ENCODE measurements around the gene IL23R.

The IL23R gene, protein sequence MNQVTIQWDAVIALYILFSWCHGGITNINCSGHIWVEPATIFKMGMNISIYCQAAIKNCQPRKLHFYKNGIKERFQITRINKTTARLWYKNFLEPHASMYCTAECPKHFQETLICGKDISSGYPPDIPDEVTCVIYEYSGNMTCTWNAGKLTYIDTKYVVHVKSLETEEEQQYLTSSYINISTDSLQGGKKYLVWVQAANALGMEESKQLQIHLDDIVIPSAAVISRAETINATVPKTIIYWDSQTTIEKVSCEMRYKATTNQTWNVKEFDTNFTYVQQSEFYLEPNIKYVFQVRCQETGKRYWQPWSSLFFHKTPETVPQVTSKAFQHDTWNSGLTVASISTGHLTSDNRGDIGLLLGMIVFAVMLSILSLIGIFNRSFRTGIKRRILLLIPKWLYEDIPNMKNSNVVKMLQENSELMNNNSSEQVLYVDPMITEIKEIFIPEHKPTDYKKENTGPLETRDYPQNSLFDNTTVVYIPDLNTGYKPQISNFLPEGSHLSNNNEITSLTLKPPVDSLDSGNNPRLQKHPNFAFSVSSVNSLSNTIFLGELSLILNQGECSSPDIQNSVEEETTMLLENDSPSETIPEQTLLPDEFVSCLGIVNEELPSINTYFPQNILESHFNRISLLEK

DNA sequence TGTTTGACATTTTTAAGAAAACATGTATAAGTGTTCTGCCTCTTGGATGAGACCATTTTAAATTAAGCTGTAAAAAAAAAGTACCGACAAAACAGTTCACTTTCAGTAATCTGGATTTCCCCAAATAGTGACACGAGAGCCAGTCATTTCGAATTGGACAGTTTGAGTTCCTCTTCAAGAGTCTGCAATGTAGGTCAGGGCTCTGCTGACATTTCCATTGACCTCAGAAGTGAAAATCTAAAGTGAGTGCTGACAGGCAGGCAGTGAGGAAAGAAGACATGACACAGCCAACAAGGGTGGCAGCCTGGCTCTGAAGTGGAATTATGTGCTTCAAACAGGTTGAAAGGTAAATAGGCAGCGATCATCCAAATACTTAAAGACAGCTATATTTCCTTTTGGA is at the start of gene IL23R:
IL23R (plus strand) TSS at position 259 of the 400 bp plus-strand sequence. CDS start 1,667 bp downstream, outside the sequence.
- Histone ChIP-seq H3K4me1 (peaks cover 6 to 13% (median 9%) of the 10 kb centered on the region in 10 experiments), H3K9ac (no peak within 1 kb of the TSS), H4K20me1 (no peaks in the 10 kb centered on the region), H3K36me3 (no peaks in the 10 kb centered on the region), H3K27ac (no peak within 1 kb of the TSS), H3K27me3 (no peaks in the 10 kb centered on the region), H3K9me3 (replicated peaks in 1 of 11) (peaks cover 0 to 8% (median 0%) of the 10 kb centered on the region in 11 experiments; a peak in 2 of 22 replicates), H3K4me2 (no peak within 1 kb of the TSS), H3K4me3 (no peak within 1 kb of the TSS)
- TF ChIP-seq Cebpa-rat (IDR thresholded peaks at IDR 0.05) = no peak

DNA sequence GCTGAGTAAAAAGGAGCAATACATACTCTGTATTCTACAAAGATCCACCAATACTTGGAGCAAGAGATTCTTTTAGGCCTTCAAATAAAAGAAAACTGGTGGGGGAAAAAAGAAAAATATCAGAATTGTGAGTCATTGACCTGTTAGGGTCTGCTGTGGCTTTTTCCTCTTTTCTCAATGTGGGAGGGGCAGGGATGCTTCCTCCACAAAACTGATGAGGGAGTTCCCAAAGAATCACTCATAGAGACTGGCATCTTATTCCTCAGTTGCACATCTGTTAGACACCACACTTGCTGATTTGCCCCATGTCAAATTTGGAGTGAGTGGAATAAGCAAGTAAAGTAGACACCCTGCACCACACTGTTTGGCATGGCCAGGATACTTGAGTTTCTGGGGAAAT is 48.1 kb upstream of the IL23R start:
- TF ChIP-seq Cebpa-rat (IDR thresholded peaks at IDR 0.05) = no peak
- Histone ChIP-seq H3K9ac (no peak overlapping the region), H3K4me3 (no peak overlapping the region), H3K27ac (no peak overlapping the region), H3K9me3 (replicated peaks in 1 of 11) (peaks cover 16 to 22% (median 18%) of the 10 kb centered on the region in 11 experiments), H3K27me3 (no peaks in the 10 kb centered on the region), H3K36me3 (peaks cover 0 to 3% (median 0%) of the 10 kb centered on the region in 11 experiments; a peak in 1 of 22 replicates), H3K4me2 (peak overlapping the region in 4 of 11 experiments; percentile 8 to 15 (median 11); a peak in 2 of 22 replicates), H3K4me1 (peaks cover 0 to 10% (median 2%) of the 10 kb centered on the region in 10 experiments; a peak in 12 of 20 replicates), H4K20me1 (no peaks in the 10 kb centered on the region)

DNA sequence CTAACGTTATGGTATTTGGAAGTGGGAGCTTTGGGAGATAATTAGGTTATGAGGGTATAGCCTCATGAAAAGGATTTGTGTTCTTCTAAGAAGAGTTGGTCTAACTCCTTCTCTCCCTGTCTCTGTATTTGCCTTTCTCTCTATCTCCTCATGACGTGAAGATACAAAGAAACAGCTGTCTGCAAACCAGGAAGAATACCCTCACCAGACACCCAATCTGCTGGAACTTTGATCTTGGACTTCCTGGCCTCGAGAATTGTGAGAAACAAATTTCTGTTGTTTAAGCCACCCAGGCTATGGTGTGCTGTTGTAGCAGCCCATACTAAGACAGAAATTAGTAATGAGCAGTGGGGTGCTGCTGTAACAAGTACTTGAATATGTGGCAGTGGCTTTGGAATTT is 47.6 kb upstream of the IL23R start:
- H3K4me3 ChIP-seq = no peak overlapping the region

DNA sequence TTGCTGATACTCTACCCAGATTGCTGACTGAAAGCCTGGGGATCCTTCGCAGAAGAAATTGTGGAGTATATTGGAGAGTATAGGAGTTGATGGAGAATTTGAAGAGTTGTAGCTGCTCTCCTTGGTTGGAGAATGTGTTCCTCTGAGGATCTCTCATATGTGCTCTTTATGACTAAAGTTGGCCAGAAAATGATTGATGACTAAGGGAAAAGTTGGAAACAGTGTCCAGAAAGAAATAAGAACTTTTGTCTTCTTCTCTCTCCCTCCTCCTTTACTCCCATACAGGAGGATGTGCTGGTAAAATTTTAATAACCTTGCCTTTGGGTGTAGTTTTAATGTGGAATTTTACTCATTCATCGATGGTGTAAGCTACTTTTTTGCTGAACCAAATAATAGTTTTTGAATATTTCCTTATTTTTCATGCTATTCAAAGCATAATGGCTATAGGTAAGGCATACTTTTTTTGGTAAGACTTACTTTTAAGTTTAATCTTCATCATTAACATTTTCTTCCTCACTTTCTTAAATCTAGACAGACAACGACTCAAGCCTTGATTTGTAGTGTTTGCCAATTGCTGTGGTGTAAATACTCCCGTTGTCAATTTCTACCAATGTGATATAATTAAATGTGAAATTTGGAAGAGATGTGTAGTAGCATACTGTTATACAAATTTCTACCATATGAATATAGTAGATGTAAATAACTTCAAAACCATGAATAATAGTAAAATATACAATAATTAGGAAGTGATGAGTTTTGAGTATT is 45.2 kb upstream of the IL23R start:
- Histone ChIP-seq H3K36me3 (no peaks in the 10 kb centered on the region), H3K4me2 (no peak overlapping the region), H3K27ac (no peak overlapping the region), H3K4me3 (no peak overlapping the region), H4K20me1 (no peaks in the 10 kb centered on the region), H3K4me1 (peaks cover 0 to 6% (median 2%) of the 10 kb centered on the region in 10 experiments; a peak in 5 of 20 replicates), H3K9ac (no peak overlapping the region), H3K9me3 (replicated peaks in 1 of 11) (peaks cover 0 to 5% (median 0%) of the 10 kb centered on the region in 11 experiments; a peak in 2 of 22 replicates), H3K27me3 (no peaks in the 10 kb centered on the region)
- no peak for TF ChIP-seq Cebpa-rat (IDR thresholded peaks at IDR 0.05)

More for the DNA sequence above, 47.6 kb upstream of the IL23R start:
- peaks cover 0 to 6% (median 0%) of the 10 kb centered on the region in 10 experiments; a peak in 2 of 20 replicates for H3K4me1 ChIP-seq
- H3K4me2 ChIP-seq = peak overlapping the region in 4 of 11 experiments; percentile 8 to 25 (median 11); a peak in 3 of 22 replicates
- no peaks in the 10 kb centered on the region for H3K27me3 ChIP-seq
- H4K20me1 ChIP-seq = no peaks in the 10 kb centered on the region
- H3K27ac ChIP-seq = no peak overlapping the region
- peaks cover 12 to 17% (median 13%) of the 10 kb centered on the region in 11 experiments for H3K9me3 ChIP-seq (replicated peaks in 1 of 11)
- H3K36me3 ChIP-seq = peaks cover 0 to 3% (median 0%) of the 10 kb centered on the region in 11 experiments; a peak in 1 of 22 replicates
- TF ChIP-seq Cebpa-rat (IDR thresholded peaks at IDR 0.05) = no peak
- no peak overlapping the region for H3K9ac ChIP-seq

DNA sequence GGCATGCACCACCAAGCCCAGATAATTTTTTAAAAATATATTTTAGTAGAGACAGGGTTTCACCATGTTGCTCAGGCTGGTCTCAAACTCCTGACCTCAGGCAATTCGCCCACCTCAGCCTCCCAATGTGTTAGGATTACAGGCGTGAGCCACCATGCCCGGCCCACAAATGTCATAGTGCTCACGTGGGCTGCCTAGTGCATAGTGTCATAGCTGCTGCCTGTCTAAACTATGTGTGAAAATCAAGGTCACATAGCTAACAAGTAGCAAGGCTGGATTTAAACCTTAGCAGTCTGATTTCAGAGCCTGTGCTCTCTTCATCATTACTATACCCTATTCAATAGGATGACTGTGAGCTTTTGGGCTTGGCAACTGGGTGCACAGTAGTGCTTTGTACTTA is 41.8 kb upstream of the IL23R start:
- no peaks in the 10 kb centered on the region for H3K36me3 ChIP-seq
- H3K9me3 ChIP-seq (replicated peaks in 1 of 11) = peaks cover 0 to 5% (median 0%) of the 10 kb centered on the region in 11 experiments; a peak in 2 of 22 replicates
- no peak overlapping the region for H3K9ac ChIP-seq
- no peaks in the 10 kb centered on the region for H4K20me1 ChIP-seq
- no peak overlapping the region for H3K4me2 ChIP-seq
- no peak for TF ChIP-seq Cebpa-rat (IDR thresholded peaks at IDR 0.05)
- H3K4me3 ChIP-seq = no peak overlapping the region
- H3K4me1 ChIP-seq = peaks cover 0 to 8% (median 0%) of the 10 kb centered on the region in 10 experiments; a peak in 3 of 20 replicates
- H3K27me3 ChIP-seq = no peaks in the 10 kb centered on the region
- H3K27ac ChIP-seq = no peak overlapping the region

DNA sequence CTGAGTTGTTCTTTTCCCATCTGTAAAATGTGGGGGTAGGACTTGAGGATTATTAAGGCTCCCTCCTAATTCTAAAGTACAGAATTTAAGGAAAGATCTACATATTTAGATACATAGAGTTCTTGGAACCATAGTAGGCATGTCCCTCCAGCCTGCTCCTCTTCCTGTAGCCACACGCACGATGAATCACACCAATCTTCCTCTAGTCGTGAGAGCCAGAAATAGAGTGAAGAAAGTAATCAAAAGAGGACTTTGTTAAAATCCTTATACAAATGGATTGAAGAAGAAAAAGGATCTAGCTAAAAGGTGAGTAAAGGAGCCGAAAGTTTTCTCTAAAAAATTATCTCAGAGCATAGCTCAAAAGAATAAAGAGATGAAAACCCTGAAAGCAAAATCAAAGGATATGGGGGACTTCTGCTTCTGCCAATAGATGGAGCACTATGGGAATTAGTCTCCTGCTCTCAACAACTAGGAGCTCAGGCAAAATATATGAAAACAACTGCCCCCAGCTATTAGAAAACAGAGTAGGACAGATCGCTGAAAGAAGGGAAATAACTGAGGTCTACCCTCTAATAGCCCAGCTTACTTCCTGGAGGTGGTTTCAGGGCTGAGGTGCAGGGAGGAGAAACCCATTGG is 40.0 kb upstream of the IL23R start:
- Histone ChIP-seq H3K4me1 (peaks cover 0 to 8% (median 0%) of the 10 kb centered on the region in 10 experiments; a peak in 3 of 20 replicates), H4K20me1 (no peaks in the 10 kb centered on the region), H3K9ac (no peak overlapping the region), H3K27me3 (no peaks in the 10 kb centered on the region), H3K4me2 (peak overlapping the region in 1 of 11 experiments; percentile 8; a peak in 1 of 22 replicates), H3K4me3 (no peak overlapping the region), H3K9me3 (replicated peaks in 1 of 11) (no peaks in the 10 kb centered on the region), H3K36me3 (no peaks in the 10 kb centered on the region), H3K27ac (no peak overlapping the region)
- no peak for TF ChIP-seq Cebpa-rat (IDR thresholded peaks at IDR 0.05)

DNA sequence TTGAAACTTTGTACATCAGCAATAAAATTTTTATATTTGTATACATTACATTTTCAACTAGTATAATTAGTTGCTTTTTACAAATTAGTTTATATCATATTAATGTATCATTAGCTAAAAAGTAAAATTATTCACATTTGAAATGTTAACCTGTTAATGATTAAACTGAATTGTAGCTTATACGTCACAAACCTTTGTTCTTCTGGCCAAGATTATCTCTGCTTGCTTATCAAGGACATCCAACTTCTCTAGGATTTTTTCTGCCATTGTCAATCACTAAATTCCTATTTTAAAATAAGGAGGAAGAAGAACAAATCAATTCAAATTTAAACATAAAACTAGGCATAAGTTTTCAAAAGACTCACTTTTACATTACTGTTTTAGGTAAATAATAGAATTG is 39.3 kb upstream of the IL23R start:
- Histone ChIP-seq H3K4me3 (no peak overlapping the region), H3K9me3 (replicated peaks in 1 of 11) (no peaks in the 10 kb centered on the region), H3K9ac (no peak overlapping the region), H3K27ac (no peak overlapping the region), H3K4me2 (no peak overlapping the region), H3K27me3 (no peaks in the 10 kb centered on the region), H3K4me1 (peaks cover 0 to 8% (median 0%) of the 10 kb centered on the region in 10 experiments; a peak in 3 of 20 replicates), H4K20me1 (no peaks in the 10 kb centered on the region), H3K36me3 (no peaks in the 10 kb centered on the region)
- TF ChIP-seq Cebpa-rat (IDR thresholded peaks at IDR 0.05) = no peak

DNA sequence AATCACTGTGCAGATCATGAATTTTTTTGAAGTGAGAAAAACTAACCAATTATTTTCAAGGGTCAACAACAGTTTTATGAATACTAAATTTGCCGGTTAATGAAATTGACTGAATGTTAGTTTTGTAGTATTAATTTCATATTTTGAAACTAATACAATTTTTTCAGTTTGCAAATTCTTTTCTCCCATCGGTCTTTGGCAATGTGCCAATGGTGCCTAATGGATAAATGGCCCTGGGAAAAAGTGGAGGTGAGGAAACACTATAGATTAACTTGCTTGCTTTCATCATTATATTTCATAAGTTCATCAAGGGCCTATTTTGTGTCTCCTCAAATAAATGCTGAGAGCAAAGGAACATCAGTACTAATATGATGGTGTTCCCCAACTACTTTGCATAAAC is 35.6 kb upstream of the IL23R start:
- no peak for TF ChIP-seq Cebpa-rat (IDR thresholded peaks at IDR 0.05)
- Histone ChIP-seq H3K4me3 (no peak overlapping the region), H4K20me1 (no peaks in the 10 kb centered on the region), H3K27me3 (no peaks in the 10 kb centered on the region), H3K4me2 (no peak overlapping the region), H3K4me1 (peaks cover 0 to 8% (median 0%) of the 10 kb centered on the region in 10 experiments; a peak in 3 of 20 replicates), H3K27ac (no peak overlapping the region), H3K9ac (no peak overlapping the region), H3K9me3 (replicated peaks in 1 of 11) (peaks cover 0 to 10% (median 6%) of the 10 kb centered on the region in 11 experiments; a peak in 4 of 22 replicates), H3K36me3 (no peaks in the 10 kb centered on the region)
